Esophagus squamous epithelium (tissue), 5 donors: ENCODE data around the gene NUPR2. TPM values are rescaled to one million over a fixed set of nuclear protein-coding genes. Genes with fewer than 3 reads are reported as not detected.
"Not testable (repeated sequence)": the region's sequence is repeated elsewhere in the genome, so short reads cannot be mapped to it uniquely, and the experiment has no call there.

Experiments
- DNase-seq: peaks from one replicate; lab custom pipeline; 2025; lab: John Stamatoyannopoulos, UW
- H3K27ac ChIP-seq, 4 donors: fragments of 200-600 bp; sonication (generic); one replicate each; pipeline ENCODE4 v1.5.1; 2016 to 2019; ENCODE audit warnings: mild to moderate bottlenecking in 1 of 4
- H3K27me3 ChIP-seq, 4 donors: fragments of 200-600 bp; sonication (generic); 1 replicate in 3 of 4; 2 replicates in 1 of 4; pipeline versions ENCODE4 v1.5.1 to v1.6.0; 2017 to 2021; ENCODE audit warnings: antibody characterized with exemption in 1 of 4
- H3K36me3 ChIP-seq, 3 donors: fragments of 200-600 bp; sonication (generic); one replicate each; pipeline ENCODE4 v1.5.1; 2016 to 2019
- H3K4me1 ChIP-seq, 3 donors: fragments of 200-600 bp; sonication (generic); one replicate each; pipeline ENCODE4 v1.5.1; 2017 to 2019
- H3K4me3 ChIP-seq, 4 donors: fragments of 200-600 bp; sonication (generic); 1 replicate in 3 of 4; 2 replicates in 1 of 4; pipeline ENCODE4 v1.5.1; 2016 to 2019; ENCODE audit warnings: mild to moderate bottlenecking in 2 of 4, moderate library complexity in 1 of 4
- H3K9me3 ChIP-seq, 3 donors: fragments of 200-600 bp; sonication (generic); one replicate each; pipeline ENCODE4 v1.5.1; 2016 to 2019
- POLR2A ChIP-seq, 4 donors: fragments of 450-650 bp; IDR thresholded peaks; one replicate each; pipeline ENCODE4 v1.6.1; 2017; ENCODE audit warnings: antibody characterized with exemption in 4 of 4, mild to moderate bottlenecking in 4 of 4, moderate library complexity in 3 of 4
- WGBS, 2 donors: methylation state at CpG; one replicate each; pipeline ENCODE4 v1.1.5; 2018; 5-methylcytosine and 5-hydroxymethylcytosine counted together
- intact Hi-C: fragments of 100-400 bp; cut with DNase I; formaldehyde crosslinking; loops from one replicate; pipeline ENCODE4 v1.15.0; 2022
- total RNA-seq, 4 donors: library from RNA; depleted of rRNA; stranded (reverse); fragments of >200 nt; gene quantifications; one replicate each; pipeline ENCODE4 v1.1.0, GENCODE V29; 2016
- TF ChIP-seq, protein P1 (sequence below), 6 experiments: fragments of 450-650 bp in 4 of 6; fragments of 200-600 bp in 2 of 6; sonication (generic) in 2 of 6; IDR thresholded peaks; one replicate each; pipeline ENCODE4 v1.5.1; 2016 to 2019; ENCODE audit warnings: antibody characterized with exemption in 6 of 6, mild to moderate bottlenecking in 4 of 6, moderate library complexity in 4 of 6
- donor health status: DM: yes; HTN: yes; CAD: no.

The NUPR2 gene
- total RNA-seq, 4 donors from 2014 or later = not detected

DNA sequence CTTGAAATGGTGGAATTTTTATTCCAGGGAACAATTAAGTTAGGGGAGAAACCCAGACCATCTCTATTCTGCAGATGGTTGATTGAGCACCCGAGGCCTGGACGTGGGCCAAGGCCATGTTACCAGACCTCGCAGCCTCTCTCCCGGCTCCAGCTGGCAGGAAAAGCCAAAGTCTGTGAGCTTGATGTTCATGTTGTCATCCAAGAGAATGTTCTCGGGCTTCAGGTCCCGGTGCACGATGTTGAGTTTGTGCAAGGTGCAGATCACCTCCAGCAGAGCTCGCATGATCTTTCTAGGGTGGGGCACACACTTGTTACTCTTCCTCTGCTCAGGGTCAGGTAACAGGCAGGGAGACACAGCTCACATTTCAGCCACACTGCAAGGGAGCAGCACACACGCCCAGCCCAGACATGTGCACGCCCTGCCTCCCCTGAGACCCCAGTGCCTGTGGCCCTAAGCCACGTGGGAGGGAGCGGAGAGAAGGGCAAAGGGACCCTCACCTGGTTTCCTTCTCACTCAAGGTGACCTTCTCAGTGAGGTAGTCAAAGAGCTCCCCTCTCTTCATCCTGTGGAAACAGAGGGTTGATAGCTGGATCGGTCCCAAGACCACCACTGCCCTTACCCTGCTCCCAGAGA, 32.9 kb downstream of the NUPR2 start:
- intact Hi-C loops = no loop called here
- Histone ChIP-seq H3K4me1 (peaks cover 6 to 24% (median 13%) of the 10 kb centered on the region in 3 donors), H3K9me3 (no peaks in the 10 kb centered on the region), H3K4me3 (no peak overlapping the region), H3K27ac (peak overlapping the region in 1 of 4 donors; percentile 21), H3K27me3 (no peaks in the 10 kb centered on the region), H3K36me3 (peaks cover 0 to 69% (median 3%) of the 10 kb centered on the region in 3 donors)
- 46 to 58% methylated on average over 7 to 9 of the region's 13 CpGs for WGBS, 2 donors
- no peak for TF ChIP-seq POLR2A (IDR thresholded peaks at IDR 0.05)
- TF ChIP-seq, protein P1, sequence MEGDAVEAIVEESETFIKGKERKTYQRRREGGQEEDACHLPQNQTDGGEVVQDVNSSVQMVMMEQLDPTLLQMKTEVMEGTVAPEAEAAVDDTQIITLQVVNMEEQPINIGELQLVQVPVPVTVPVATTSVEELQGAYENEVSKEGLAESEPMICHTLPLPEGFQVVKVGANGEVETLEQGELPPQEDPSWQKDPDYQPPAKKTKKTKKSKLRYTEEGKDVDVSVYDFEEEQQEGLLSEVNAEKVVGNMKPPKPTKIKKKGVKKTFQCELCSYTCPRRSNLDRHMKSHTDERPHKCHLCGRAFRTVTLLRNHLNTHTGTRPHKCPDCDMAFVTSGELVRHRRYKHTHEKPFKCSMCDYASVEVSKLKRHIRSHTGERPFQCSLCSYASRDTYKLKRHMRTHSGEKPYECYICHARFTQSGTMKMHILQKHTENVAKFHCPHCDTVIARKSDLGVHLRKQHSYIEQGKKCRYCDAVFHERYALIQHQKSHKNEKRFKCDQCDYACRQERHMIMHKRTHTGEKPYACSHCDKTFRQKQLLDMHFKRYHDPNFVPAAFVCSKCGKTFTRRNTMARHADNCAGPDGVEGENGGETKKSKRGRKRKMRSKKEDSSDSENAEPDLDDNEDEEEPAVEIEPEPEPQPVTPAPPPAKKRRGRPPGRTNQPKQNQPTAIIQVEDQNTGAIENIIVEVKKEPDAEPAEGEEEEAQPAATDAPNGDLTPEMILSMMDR (IDR thresholded peaks at IDR 0.05) = no peak
- DNase-seq = no peak

- H3K27me3 ChIP-seq = no peaks in the 10 kb centered on the region
- TF ChIP-seq POLR2A (IDR thresholded peaks at IDR 0.05) = no peak
- TF ChIP-seq, protein P1 (IDR thresholded peaks at IDR 0.05) = no peak
Measured at GRCh38 chr7:56081626-56082340, 34.4 kb downstream of the NUPR2 start.

GRCh38 chr7:56080726-56081435, 35.3 kb downstream of the NUPR2 start:
- peaks cover 0 to 67% (median 5%) of the 10 kb centered on the region in 3 donors for H3K36me3 ChIP-seq
- intact Hi-C loops = not testable (repeated sequence)

More at GRCh38 chr7:56081626-56082340, 34.4 kb downstream of the NUPR2 start:
- intact Hi-C loops = no loop called here
- Histone ChIP-seq H3K9me3 (no peaks in the 10 kb centered on the region), H3K4me3 (no peak overlapping the region), H3K36me3 (peaks cover 0 to 71% (median 5%) of the 10 kb centered on the region in 3 donors), H3K4me1 (peaks cover 6 to 24% (median 13%) of the 10 kb centered on the region in 3 donors), H3K27ac (no peak overlapping the region)
- whole genome bisulfite sequencing, 2 donors = 93 to 94% methylated on average over 5 to 11 of the region's 29 CpGs
- no peak for DNase-seq

DNA sequence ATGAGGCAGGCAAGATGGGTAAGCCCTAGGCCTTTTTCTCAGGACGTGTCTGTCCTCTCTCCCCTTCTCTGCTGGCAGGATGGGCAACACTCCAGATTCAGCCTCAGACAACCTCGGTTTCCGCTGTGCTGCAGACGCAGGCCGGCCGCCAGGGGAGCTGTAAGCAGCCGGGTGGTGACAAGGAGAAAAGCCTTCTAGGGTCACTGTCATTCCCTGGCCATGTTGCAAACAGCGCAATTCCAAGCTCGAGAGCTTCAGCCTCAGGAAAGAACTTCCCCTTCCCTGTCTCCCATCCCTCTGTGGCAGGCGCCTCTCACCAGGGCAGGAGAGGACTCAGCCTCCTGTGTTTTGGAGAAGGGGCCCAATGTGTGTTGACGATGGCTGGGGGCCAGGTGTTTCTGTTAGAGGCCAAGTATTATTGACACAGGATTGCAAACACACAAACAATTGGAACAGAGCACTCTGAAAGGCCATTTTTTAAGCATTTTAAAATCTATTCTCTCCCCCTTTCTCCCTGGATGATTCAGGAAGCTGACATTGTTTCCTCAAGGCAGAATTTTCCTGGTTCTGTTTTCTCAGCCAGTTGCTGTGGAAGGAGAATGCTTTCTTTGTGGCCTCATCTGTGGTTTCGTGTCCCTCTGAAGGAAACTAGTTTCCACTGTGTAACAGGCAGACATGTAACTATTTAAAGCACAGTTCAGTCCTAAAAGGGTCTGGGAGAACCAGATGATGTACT, 36.6 kb downstream of the NUPR2 start:
- TF ChIP-seq POLR2A (IDR thresholded peaks at IDR 0.05) = no peak
- TF ChIP-seq, protein P1 (IDR thresholded peaks at IDR 0.05) = peak in 4 of 6 experiments; percentile 37 to 58 (median 45)
- Histone ChIP-seq H3K9me3 (no peaks in the 10 kb centered on the region), H3K4me1 (peaks cover 6 to 33% (median 14%) of the 10 kb centered on the region in 3 donors), H3K36me3 (peaks cover 0 to 55% (median 5%) of the 10 kb centered on the region in 3 donors), H3K27me3 (no peaks in the 10 kb centered on the region), H3K27ac (peak overlapping the region; percentile 51 to 84 (median 62)), H3K4me3 (no peak overlapping the region)
- WGBS, 2 donors = 46 to 52% methylated on average over 2 to 10 of the region's 12 CpGs
- intact Hi-C loops = no loop called here
- DNase-seq = no peak

More at GRCh38 chr7:56080726-56081435, 35.3 kb downstream of the NUPR2 start:
- H3K27ac ChIP-seq = peak overlapping the region in 2 of 4 donors; percentile 51 to 74
- not testable (repeated sequence) for DNase-seq, H3K9me3 ChIP-seq, H3K27me3 ChIP-seq, H3K4me3 ChIP-seq
- 60% methylated on average over 1 of the region's 28 CpGs; no CpG with 5 or more reads in 1 of the 2 donors for WGBS, 2 donors
- peaks cover 6 to 31% (median 13%) of the 10 kb centered on the region in 3 donors for H3K4me1 ChIP-seq

- TF ChIP-seq, protein P1 (IDR thresholded peaks at IDR 0.05) = no peak
- no peak for TF ChIP-seq POLR2A (IDR thresholded peaks at IDR 0.05)
- H3K9me3 ChIP-seq = no peaks in the 10 kb centered on the region
- intact Hi-C loops = no loop called here
- H3K36me3 ChIP-seq = peaks cover 0 to 58% (median 5%) of the 10 kb centered on the region in 3 donors
- no peaks in the 10 kb centered on the region for H3K27me3 ChIP-seq
- H3K27ac ChIP-seq = no peak overlapping the region
- 90 to 91% methylated on average over 14 of the region's 16 CpGs for WGBS, 2 donors
- no peak for DNase-seq
- H3K4me3 ChIP-seq = no peak overlapping the region
- peaks cover 6 to 34% (median 14%) of the 10 kb centered on the region in 3 donors for H3K4me1 ChIP-seq
Measured at GRCh38 chr7:56078196-56078595, 38.0 kb downstream of the NUPR2 start.
